Stomach (tissue), 4 donors: ENCODE data around the gene WIPF1.

ENCODE experiments used
- CTCF ChIP-seq, 7 experiments: fragments of 450-650 bp in 4 of 7; fragments of 200-600 bp in 3 of 7; sonication (generic) in 3 of 7; IDR thresholded peaks; one replicate each; pipeline ENCODE4 v1.5.1; 2016 to 2019; ENCODE audit warnings: antibody characterized with exemption in 7 of 7, control low read depth in 2 of 7, mild to moderate bottlenecking in 1 of 7
- POLR2AphosphoS5 ChIP-seq, 3 donors: sonication (generic); formaldehyde crosslinking; IDR thresholded peaks; one replicate each; pipeline ENCODE4 v1.6.1; 2016; ENCODE audit warnings: antibody characterized with exemption in 3 of 3

- no peak for TF ChIP-seq CTCF (IDR thresholded peaks at IDR 0.05)
- TF ChIP-seq POLR2AphosphoS5 (IDR thresholded peaks at IDR 0.05) = no peak
These were observed 8.3 kb downstream of the WIPF1 start for GRCh38 chr2:174589334-174589733.
